Kidney (tissue), 14 donors: Measurements from ENCODE around the gene CRK. TPM values are rescaled to one million over a fixed set of nuclear protein-coding genes. Genes with fewer than 3 reads are reported as not detected.
"Not testable (repeated sequence)": the region's sequence is repeated elsewhere in the genome, so short reads cannot be mapped to it uniquely, and the experiment has no call there.

Experiments
- DNase-seq, 5 donors: peaks; one replicate each; pipeline ENCODE4 v3.0.0-alpha.2; 2013 to 2020
- FAIRE-seq: peaks from 2 replicates; lab custom pipeline; 2012; peaks lifted over from hg19 to GRCh38; lab: Jason Lieb, UNC
- H3K27ac ChIP-seq, 2 donors: one replicate each; pipeline ENCODE4 v1.7.0; 2013; ENCODE audit warnings: low read depth in 2 of 2, low read length in 2 of 2, inconsistent platforms in 1 of 2
- H3K27me3 ChIP-seq: one replicate; pipeline ENCODE4 v1.7.1; 2013; ENCODE audit warnings: low read length, inconsistent platforms; ENCODE audit not compliant: control insufficient read depth, insufficient read depth
- H3K36me3 ChIP-seq, 3 donors: one replicate each; pipeline versions ENCODE4 v1.7.0 to v1.7.1; 2013; ENCODE audit warnings: low read length in 3 of 3, control low read depth in 1 of 3, inconsistent platforms in 1 of 3; ENCODE audit not compliant: insufficient read depth in 3 of 3, control insufficient read depth in 2 of 3
- H3K4me1 ChIP-seq, 3 donors: one replicate each; pipeline versions ENCODE4 v1.7.0 to v1.7.1; 2013; ENCODE audit warnings: low read length in 3 of 3, inconsistent platforms in 1 of 3, low read depth in 1 of 3; ENCODE audit not compliant: control insufficient read depth in 2 of 3, insufficient read depth in 2 of 3
- H3K4me3 ChIP-seq, 3 donors: one replicate each; pipeline versions ENCODE4 v1.7.0 to v1.8.1; 2013; ENCODE audit warnings: low read length in 3 of 3, control low read depth in 1 of 3, inconsistent platforms in 1 of 3
- H3K9ac ChIP-seq, 3 donors: one replicate each; pipeline versions ENCODE4 v1.7.0 to v1.7.1; 2013; ENCODE audit warnings: low read length in 3 of 3, control low read depth in 1 of 3, inconsistent platforms in 1 of 3
- H3K9me3 ChIP-seq, 3 donors: one replicate each; pipeline versions ENCODE4 v1.7.0 to v1.7.1; 2013; ENCODE audit warnings: low read length in 3 of 3, control low read depth in 1 of 3, inconsistent platforms in 1 of 3; ENCODE audit not compliant: control insufficient read depth in 2 of 3, insufficient read depth in 1 of 3
- CTCF ChIP-seq: IDR thresholded peaks from 3 replicates; pipeline ENCODE4 v1.5.1; 2012; ENCODE audit warnings: mild to moderate bottlenecking, moderate library complexity, borderline replicate concordance; ENCODE audit not compliant: insufficient read depth; ENCODE audit errors: extremely low read depth
- intact Hi-C: fragments of 100-400 bp; cut with DNase I; formaldehyde crosslinking; loops from one replicate; pipeline ENCODE4 v1.11.1; 2022
- polyA plus RNA-seq: library from polyadenylated mRNA; stranded (reverse); fragments of 350-450 nt; fragmentation: Illumina TruSeq; extraction: RNeasy Lipid Tissue Mini Kit (QIAGEN cat#74804); gene quantifications from one replicate; pipeline ENCODE4 v1.2.3, GENCODE V29; 2014; ENCODE audit warnings: low read depth, low replicate concordance; ENCODE audit not compliant: insufficient read depth
- total RNA-seq: library from RNA; stranded (reverse); fragmentation: NEBNext Ultra II Directional; extraction: Animal tissue kit (Norgen Biotek cat#: 25700); gene quantifications from one replicate; pipeline ENCODE4 v1.2.1, GENCODE V29; 2021
- donor health status: control.
- donor health status: control.
- donor health status: control.
- donor health status: control.
- donor health status: control.
- donor health status: DM: yes; HTN: yes; CAD: no.
- donor health status: Normal renal cell carcinoma (clear cell type).

CRK gene
- total and polyA plus RNA-seq, 2 donors from 2014 or later = 26.8 to 61.3 TPM

- DNase-seq = no peak
- no peak overlapping the region for H3K27ac ChIP-seq
- H3K36me3 ChIP-seq = no peaks in the 10 kb centered on the region
- H3K9ac ChIP-seq = no peak overlapping the region
- FAIRE-seq = no peak
- no peaks in the 10 kb centered on the region for H3K27me3 ChIP-seq
- no peak for TF ChIP-seq CTCF
- H3K9me3 ChIP-seq = no peaks in the 10 kb centered on the region
- intact Hi-C loops = no loop called here
- no peak overlapping the region for H3K4me3 ChIP-seq
- peaks cover 2 to 58% (median 40%) of the 10 kb centered on the region in 3 donors for H3K4me1 ChIP-seq
These were observed 76.7 kb downstream of the CRK start for GRCh38 chr17:1379208-1379929.

GRCh38 chr17:1378476-1378860 is 77.6 kb downstream of the CRK start:
- H3K36me3 ChIP-seq, intact Hi-C loops, H3K4me3 ChIP-seq, DNase-seq, H3K27me3 ChIP-seq, FAIRE-seq, H3K9me3 ChIP-seq, H3K27ac ChIP-seq: not testable (repeated sequence)
- peaks cover 6 to 63% (median 44%) of the 10 kb centered on the region in 3 donors for H3K4me1 ChIP-seq
- H3K9ac ChIP-seq = peak overlapping the region in 1 of 3 donors; percentile 4

GRCh38 chr17:1377334-1377733 is 78.7 kb downstream of the CRK start:
- Histone ChIP-seq H3K4me3 (no peak overlapping the region), H3K9me3 (no peaks in the 10 kb centered on the region), H3K27me3 (no peaks in the 10 kb centered on the region), H3K36me3 (no peaks in the 10 kb centered on the region), H3K9ac (no peak overlapping the region), H3K4me1 (peaks cover 6 to 69% (median 51%) of the 10 kb centered on the region in 3 donors), H3K27ac (peak overlapping the region; percentile 1 to 58)
- no peak for TF ChIP-seq CTCF
- FAIRE-seq (no peak), DNase-seq (no peak)
- intact Hi-C loops = no loop called here

- peak overlapping the region in 1 of 2 donors; percentile 55 for H3K27ac ChIP-seq
- TF ChIP-seq CTCF = no peak
- intact Hi-C loops = no loop called here
- DNase-seq (no peak), FAIRE-seq (no peak)
- peak overlapping the region in 1 of 3 donors; percentile 24 for H3K9ac ChIP-seq
- no peaks in the 10 kb centered on the region for H3K27me3 ChIP-seq
- peak overlapping the region in 1 of 3 donors; percentile 17 for H3K4me3 ChIP-seq
- H3K4me1 ChIP-seq = peaks cover 6 to 80% (median 53%) of the 10 kb centered on the region in 3 donors
- H3K9me3 ChIP-seq = no peaks in the 10 kb centered on the region
- H3K36me3 ChIP-seq = no peaks in the 10 kb centered on the region
These were observed 80.0 kb downstream of the CRK start for GRCh38 chr17:1376061-1376460.
